Body of pancreas (tissue), 4 donors: Measurements from ENCODE around the gene INTS12.

Source experiments
- CTCF ChIP-seq, 7 experiments: fragments of 450-650 bp in 4 of 7; fragments of 200-600 bp in 3 of 7; sonication (generic) in 3 of 7; IDR thresholded peaks; one replicate each; pipeline ENCODE4 v1.5.1; 2016 to 2019; ENCODE audit warnings: antibody characterized with exemption in 7 of 7
- POLR2A ChIP-seq, 3 donors: fragments of 450-650 bp; IDR thresholded peaks; one replicate each; pipeline ENCODE4 v1.6.1; 2016; ENCODE audit warnings: antibody characterized with exemption in 3 of 3, mild to moderate bottlenecking in 2 of 3

DNA sequence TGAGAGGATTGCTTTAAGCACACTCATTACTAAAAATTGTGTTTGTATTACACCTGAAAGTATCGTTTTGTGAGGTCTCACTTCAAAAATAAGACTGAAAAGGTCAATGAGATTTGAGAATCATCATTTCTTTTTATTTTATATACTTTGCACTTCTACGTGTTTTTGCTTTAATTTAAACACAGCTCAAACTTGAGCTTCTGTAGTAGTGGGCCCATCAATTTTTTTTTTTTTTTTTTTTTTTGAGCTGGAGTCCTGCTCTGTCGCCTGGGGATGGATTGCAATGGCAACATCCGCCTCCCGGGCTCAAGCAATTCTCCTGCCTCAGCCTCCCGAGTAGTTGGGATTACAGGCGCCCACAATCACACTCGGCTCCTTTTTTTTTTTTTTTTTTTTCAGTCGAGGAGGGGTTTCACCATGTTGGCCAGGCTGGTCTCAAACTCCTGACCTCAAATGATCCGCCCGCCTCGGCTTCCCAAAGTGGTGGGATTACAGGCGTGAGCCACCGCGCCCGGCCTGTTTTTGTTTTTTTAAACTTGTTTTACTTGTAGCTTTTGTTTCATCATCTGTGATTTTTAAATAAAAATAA is 1.6 kb upstream of the INTS12 start:
- TF ChIP-seq POLR2A (IDR thresholded peaks at IDR 0.05): no peak
- TF ChIP-seq CTCF (IDR thresholded peaks at IDR 0.05): no peak
